Measurements from ENCODE around the gene PSMA7. TPM values are rescaled to one million over a fixed set of nuclear protein-coding genes. Genes with fewer than 3 reads are reported as not detected.

Gene PSMA7
- total RNA-seq, 1 experiment from 2014 or later = 694 TPM

GRCh38 chr20:62137092-62137384 lies 6.2 kb downstream of the PSMA7 start:
- DNase-seq (ENCODE audit: low spot score) = no peak

GRCh38 chr20:62136283-62137091 lies 6.7 kb downstream of the PSMA7 start:
- peak; percentile 48 for DNase-seq (ENCODE audit: low spot score)

GRCh38 chr20:62135573-62136266 lies 7.5 kb downstream of the PSMA7 start:
- no peak for DNase-seq (ENCODE audit: low spot score)

- DNase-seq (ENCODE audit: low spot score) = no peak
These were observed 8.4 kb downstream of the PSMA7 start for GRCh38 chr20:62134735-62135231.

- DNase-seq (ENCODE audit: low spot score) = no peak
These were observed 9.3 kb downstream of the PSMA7 start for GRCh38 chr20:62133864-62134263.

- no peak for DNase-seq (ENCODE audit: low spot score)
These were observed 9.9 kb downstream of the PSMA7 start for GRCh38 chr20:62133051-62133845.

GRCh38 chr20:62132421-62132820 lies 10.8 kb downstream of the PSMA7 start:
- DNase-seq (ENCODE audit: low spot score) = no peak

GRCh38 chr20:62131560-62132320 lies 11.5 kb downstream of the PSMA7 start:
- no peak for DNase-seq (ENCODE audit: low spot score)

GRCh38 chr20:62129731-62130531 lies 13.3 kb downstream of the PSMA7 start:
- no peak for DNase-seq (ENCODE audit: low spot score)

- DNase-seq (ENCODE audit: low spot score) = no peak
These were observed 14.7 kb downstream of the PSMA7 start for GRCh38 chr20:62128502-62128901.

- no peak for DNase-seq (ENCODE audit: low spot score)
These were observed 15.4 kb downstream of the PSMA7 start for GRCh38 chr20:62127799-62128198.

GRCh38 chr20:62126141-62126540 lies 17.1 kb downstream of the PSMA7 start:
- no peak for DNase-seq (ENCODE audit: low spot score)

GRCh38 chr20:62123450-62124118 lies 19.6 kb downstream of the PSMA7 start:
- DNase-seq (ENCODE audit: low spot score) = no peak

- DNase-seq (ENCODE audit: low spot score) = no peak
These were observed 20.3 kb downstream of the PSMA7 start for GRCh38 chr20:62122654-62123449.

- DNase-seq (ENCODE audit: low spot score) = peak; percentile 87
These were observed 21.2 kb downstream of the PSMA7 start, which contains the start of gene LSM14B for GRCh38 chr20:62121776-62122653. TSS of gene LSM14B (plus strand) at chr20:62122475. CDS start at chr20:62122667, 192 bp downstream.

GRCh38 chr20:62120990-62121775 lies 22.0 kb downstream of the PSMA7 start:
- DNase-seq (ENCODE audit: low spot score) = no peak

GRCh38 chr20:62120365-62120762 lies 22.8 kb downstream of the PSMA7 start:
- DNase-seq (ENCODE audit: low spot score) = no peak
